Epithelial cell of proximal tubule (primary cell): Measurements from ENCODE around the gene ZBTB18. TPM values are rescaled to one million over a fixed set of nuclear protein-coding genes. Genes with fewer than 3 reads are reported as not detected.
A peak's percentile ranks its signal among the peaks of the same experiment; 100 is the strongest.

Experiments used
- DNase-seq: peaks from one replicate; pipeline ENCODE4 v3.0.0-alpha.2; 2011; ENCODE audit warnings: low read depth
- H3K4me3 ChIP-seq: 2 replicates; pipeline ENCODE4 v1.5.1; 2011; ENCODE audit warnings: low read depth, mild to moderate bottlenecking, low read length
- total RNA-seq: library from RNA; depleted of rRNA; stranded (reverse); fragments of >200 nt; gene quantifications from 2 replicates; pipeline ENCODE4 v1.2.3, GENCODE V29; 2015
- TF ChIP-seq, protein P1 (sequence below): conservative IDR thresholded peaks from 2 replicates; pipeline ENCODE4 v1.5.1; 2012; ENCODE audit warnings: low read depth, mild to moderate bottlenecking, low read length

The ZBTB18 gene
- total RNA-seq, 1 donor from 2014 or later: 7.9 TPM

GRCh38 chr1:244067893-244068292 lies 16.8 kb downstream of the ZBTB18 start:
- TF ChIP-seq, protein P1, sequence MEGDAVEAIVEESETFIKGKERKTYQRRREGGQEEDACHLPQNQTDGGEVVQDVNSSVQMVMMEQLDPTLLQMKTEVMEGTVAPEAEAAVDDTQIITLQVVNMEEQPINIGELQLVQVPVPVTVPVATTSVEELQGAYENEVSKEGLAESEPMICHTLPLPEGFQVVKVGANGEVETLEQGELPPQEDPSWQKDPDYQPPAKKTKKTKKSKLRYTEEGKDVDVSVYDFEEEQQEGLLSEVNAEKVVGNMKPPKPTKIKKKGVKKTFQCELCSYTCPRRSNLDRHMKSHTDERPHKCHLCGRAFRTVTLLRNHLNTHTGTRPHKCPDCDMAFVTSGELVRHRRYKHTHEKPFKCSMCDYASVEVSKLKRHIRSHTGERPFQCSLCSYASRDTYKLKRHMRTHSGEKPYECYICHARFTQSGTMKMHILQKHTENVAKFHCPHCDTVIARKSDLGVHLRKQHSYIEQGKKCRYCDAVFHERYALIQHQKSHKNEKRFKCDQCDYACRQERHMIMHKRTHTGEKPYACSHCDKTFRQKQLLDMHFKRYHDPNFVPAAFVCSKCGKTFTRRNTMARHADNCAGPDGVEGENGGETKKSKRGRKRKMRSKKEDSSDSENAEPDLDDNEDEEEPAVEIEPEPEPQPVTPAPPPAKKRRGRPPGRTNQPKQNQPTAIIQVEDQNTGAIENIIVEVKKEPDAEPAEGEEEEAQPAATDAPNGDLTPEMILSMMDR: no peak
- DNase-seq: peak; percentile 58
- H3K4me3 ChIP-seq: no peak overlapping the region

- no peak for DNase-seq
- TF ChIP-seq, protein P1: no peak
- no peak overlapping the region for H3K4me3 ChIP-seq
Observed at GRCh38 chr1:244068567-244068966, 17.5 kb downstream of the ZBTB18 start.

GRCh38 chr1:244069326-244069898 lies 18.3 kb downstream of the ZBTB18 start:
- no peak overlapping the region for H3K4me3 ChIP-seq
- TF ChIP-seq, protein P1: no peak
- DNase-seq: no peak

GRCh38 chr1:244074559-244075171 lies 23.6 kb downstream of the ZBTB18 start:
- no peak for DNase-seq
- TF ChIP-seq, protein P1: no peak
- peak overlapping the region; percentile 28 for H3K4me3 ChIP-seq

- TF ChIP-seq, protein P1: no peak
- H3K4me3 ChIP-seq: peak overlapping the region; percentile 28
- DNase-seq: no peak
Observed at GRCh38 chr1:244075247-244075722, 24.2 kb downstream of the ZBTB18 start.

DNA sequence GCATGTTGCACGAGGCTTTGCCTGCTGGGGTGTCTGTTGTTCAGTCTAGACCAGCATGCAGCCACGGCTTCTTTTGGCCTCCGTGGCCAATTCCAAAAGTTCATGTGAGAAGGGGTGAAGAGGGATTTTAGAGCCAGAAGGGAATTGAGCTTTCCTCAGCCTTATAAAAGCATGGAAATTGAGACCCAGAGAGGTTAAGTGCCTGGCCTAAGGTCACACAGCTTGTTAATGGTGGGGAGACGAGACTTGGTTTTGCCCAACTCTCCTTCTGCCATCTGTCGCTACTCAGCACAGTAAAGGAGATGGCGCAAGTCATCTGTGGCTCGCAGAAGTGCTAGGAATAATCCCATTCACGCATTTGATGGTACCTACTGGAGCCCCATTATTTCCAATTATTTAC lies 25.7 kb downstream of the ZBTB18 start:
- DNase-seq: no peak
- no peak overlapping the region for H3K4me3 ChIP-seq
- TF ChIP-seq, protein P1: no peak
